ENCODE results near the gene TSPAN18.

The TSPAN18 gene

GRCh38 chr11:44973632-44974401, 247.1 kb downstream of the TSPAN18 start:
- no peak for DNase-seq (ENCODE audit: extremely low read depth in 1 of 2, low read depth in 1 of 2)

GRCh38 chr11:44974402-44975000, 247.7 kb downstream of the TSPAN18 start:
- no peak for DNase-seq (ENCODE audit: extremely low read depth in 1 of 2, low read depth in 1 of 2)

- no peak for DNase-seq (ENCODE audit: extremely low read depth in 1 of 2, low read depth in 1 of 2)
These were observed 249.8 kb downstream of the TSPAN18 start for GRCh38 chr11:44976576-44976975.

GRCh38 chr11:44977493-44977984, 250.8 kb downstream of the TSPAN18 start:
- DNase-seq (ENCODE audit: extremely low read depth in 1 of 2, low read depth in 1 of 2) = no peak

GRCh38 chr11:44978274-44978960, 251.7 kb downstream of the TSPAN18 start:
- DNase-seq (ENCODE audit: extremely low read depth in 1 of 2, low read depth in 1 of 2) = no peak

- DNase-seq (ENCODE audit: extremely low read depth in 1 of 2, low read depth in 1 of 2) = no peak
These were observed 252.2 kb downstream of the TSPAN18 start for GRCh38 chr11:44978961-44979331.

GRCh38 chr11:44979543-44980399, 253.0 kb downstream of the TSPAN18 start:
- DNase-seq (ENCODE audit: extremely low read depth in 1 of 2, low read depth in 1 of 2) = no peak

GRCh38 chr11:44980533-44981427, 254.0 kb downstream of the TSPAN18 start:
- no peak for DNase-seq (ENCODE audit: extremely low read depth in 1 of 2, low read depth in 1 of 2)
